Vagina (tissue), 2 donors: ENCODE measurements around the gene PRRT2.

Experiments used
- CTCF ChIP-seq, 3 experiments: fragments of 450-650 bp in 2 of 3; fragments of 200-600 bp in 1 of 3; sonication (generic) in 1 of 3; IDR thresholded peaks; one replicate each; pipeline ENCODE4 v1.5.1; 2017 to 2019; ENCODE audit warnings: antibody characterized with exemption in 3 of 3, mild to moderate bottlenecking in 2 of 3, moderate library complexity in 2 of 3
- POLR2A ChIP-seq, 2 donors: fragments of 450-650 bp; IDR thresholded peaks; one replicate each; pipeline ENCODE4 v1.6.1; 2017; ENCODE audit warnings: antibody characterized with exemption in 2 of 2, mild to moderate bottlenecking in 2 of 2, moderate library complexity in 2 of 2

GRCh38 chr16:29763326-29763725, 48.7 kb upstream of the PRRT2 start:
- TF ChIP-seq POLR2A (IDR thresholded peaks at IDR 0.05): no peak
- TF ChIP-seq CTCF (IDR thresholded peaks at IDR 0.05): no peak
